ENCODE data around the gene ADAMTSL3. TPM values are rescaled to one million over a fixed set of nuclear protein-coding genes. Genes with fewer than 3 reads are reported as not detected.
"Not testable (repeated sequence)": the region's sequence is repeated elsewhere in the genome, so short reads cannot be mapped to it uniquely, and the experiment has no call there.

ADAMTSL3 gene
- total and polyA plus RNA-seq, 2 donors (not counting 1 experiment from before 2014, with no cell fraction given) = 0.14 to 0.17 TPM

DNA sequence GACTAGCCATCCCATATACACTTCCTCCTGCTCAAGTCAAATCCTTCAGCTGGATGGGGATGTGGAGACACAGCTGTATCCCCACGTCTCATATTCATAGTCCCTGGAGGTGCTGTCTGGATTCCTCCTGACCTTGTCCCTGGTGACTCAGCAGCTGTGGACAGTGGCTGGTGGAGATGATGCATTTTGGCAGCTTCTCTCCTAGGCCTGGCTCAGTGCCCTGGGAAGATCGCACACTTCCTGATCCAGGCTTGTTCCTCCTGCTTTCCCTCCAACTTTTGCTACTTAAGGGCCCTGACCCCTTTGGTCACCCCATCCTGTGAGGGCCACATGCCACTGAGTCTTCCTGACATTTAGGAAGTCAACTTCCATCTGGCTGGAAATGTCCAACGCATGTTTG, 44.4 kb downstream of the ADAMTSL3 start:
- Histone ChIP-seq H3K4me3 (replicated peaks in 1 of 4; ENCODE audit: control extremely low read depth in 1 of 4, insufficient read depth in 1 of 4, low read depth in 3 of 4, low read length in 4 of 4) (no peak overlapping the region), H3K36me3 (ENCODE audit: control insufficient read depth, insufficient read depth, low read length) (no peaks in the 10 kb centered on the region), H3K79me2 (ENCODE audit: control insufficient read depth, insufficient read depth, low read length) (no peaks in the 10 kb centered on the region), H3K27ac (ENCODE audit: insufficient read depth, low read length) (no peak overlapping the region), H3K4me1 (ENCODE audit: control insufficient read depth, extremely low read depth, insufficient read depth, low read length) (peaks cover 7% of the 10 kb centered on the region), H3K27me3 (ENCODE audit: control insufficient read depth, insufficient read depth, low read length) (no peaks in the 10 kb centered on the region), H3K9ac (ENCODE audit: insufficient read depth, low read length) (no peak overlapping the region), H3K9me3 (ENCODE audit: control insufficient read depth, insufficient read depth, low read depth, low read length) (no peaks in the 10 kb centered on the region), H4K20me1 (ENCODE audit: control insufficient read depth, extremely low read depth, insufficient read depth, low read length) (no peaks in the 10 kb centered on the region), H3K4me2 (ENCODE audit: extremely low read depth, insufficient read depth, low read length) (no peak overlapping the region), H2AFZ (ENCODE audit: low read length) (no peak overlapping the region)
- TF ChIP-seq EZH2 (IDR thresholded peaks at IDR 0.05; ENCODE audit: low read length, missing control alignments) = no peak
- TF ChIP-seq, protein P1, sequence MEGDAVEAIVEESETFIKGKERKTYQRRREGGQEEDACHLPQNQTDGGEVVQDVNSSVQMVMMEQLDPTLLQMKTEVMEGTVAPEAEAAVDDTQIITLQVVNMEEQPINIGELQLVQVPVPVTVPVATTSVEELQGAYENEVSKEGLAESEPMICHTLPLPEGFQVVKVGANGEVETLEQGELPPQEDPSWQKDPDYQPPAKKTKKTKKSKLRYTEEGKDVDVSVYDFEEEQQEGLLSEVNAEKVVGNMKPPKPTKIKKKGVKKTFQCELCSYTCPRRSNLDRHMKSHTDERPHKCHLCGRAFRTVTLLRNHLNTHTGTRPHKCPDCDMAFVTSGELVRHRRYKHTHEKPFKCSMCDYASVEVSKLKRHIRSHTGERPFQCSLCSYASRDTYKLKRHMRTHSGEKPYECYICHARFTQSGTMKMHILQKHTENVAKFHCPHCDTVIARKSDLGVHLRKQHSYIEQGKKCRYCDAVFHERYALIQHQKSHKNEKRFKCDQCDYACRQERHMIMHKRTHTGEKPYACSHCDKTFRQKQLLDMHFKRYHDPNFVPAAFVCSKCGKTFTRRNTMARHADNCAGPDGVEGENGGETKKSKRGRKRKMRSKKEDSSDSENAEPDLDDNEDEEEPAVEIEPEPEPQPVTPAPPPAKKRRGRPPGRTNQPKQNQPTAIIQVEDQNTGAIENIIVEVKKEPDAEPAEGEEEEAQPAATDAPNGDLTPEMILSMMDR (conservative IDR thresholded peaks at IDR 0.05 in 1 of 2, IDR thresholded peaks at IDR 0.05 in 1 of 2; ENCODE audit: low read depth in 1 of 2, low read length in 2 of 2) = no peak
- peak in 1 of 2 donors; percentile 23 for DNase-seq (ENCODE audit: low read depth in 2 of 2)

DNA sequence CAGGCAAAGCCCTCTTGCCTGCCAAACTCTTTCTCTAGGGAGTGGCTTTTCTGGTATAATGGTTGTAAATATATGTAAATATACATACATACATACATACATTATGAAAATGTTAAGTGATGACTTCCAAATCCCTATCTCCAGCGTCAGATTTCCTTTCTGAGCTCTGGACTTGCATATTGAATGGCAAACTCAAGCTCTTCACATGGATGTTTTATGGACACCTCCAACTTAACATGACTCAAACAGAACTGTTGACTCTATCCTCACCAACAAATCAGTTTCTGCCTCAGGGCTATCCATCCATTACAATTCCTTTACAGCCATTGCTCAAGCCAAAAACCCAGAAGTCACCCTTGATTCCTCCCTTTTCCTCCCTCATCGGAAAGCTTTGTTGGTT, 45.1 kb downstream of the ADAMTSL3 start:
- Histone ChIP-seq H3K4me1 (ENCODE audit: control insufficient read depth, extremely low read depth, insufficient read depth, low read length) (peaks cover 5% of the 10 kb centered on the region), H3K9me3 (ENCODE audit: control insufficient read depth, insufficient read depth, low read depth, low read length) (no peaks in the 10 kb centered on the region), H3K79me2 (ENCODE audit: control insufficient read depth, insufficient read depth, low read length) (no peaks in the 10 kb centered on the region), H3K27ac (ENCODE audit: insufficient read depth, low read length) (no peak overlapping the region), H3K4me2 (ENCODE audit: extremely low read depth, insufficient read depth, low read length) (no peak overlapping the region), H2AFZ (ENCODE audit: low read length) (no peak overlapping the region), H3K9ac (ENCODE audit: insufficient read depth, low read length) (no peak overlapping the region), H3K4me3 (replicated peaks in 1 of 4; ENCODE audit: control extremely low read depth in 1 of 4, insufficient read depth in 1 of 4, low read depth in 3 of 4, low read length in 4 of 4) (no peak overlapping the region), H4K20me1 (ENCODE audit: control insufficient read depth, extremely low read depth, insufficient read depth, low read length) (no peaks in the 10 kb centered on the region), H3K36me3 (ENCODE audit: control insufficient read depth, insufficient read depth, low read length) (no peaks in the 10 kb centered on the region), H3K27me3 (ENCODE audit: control insufficient read depth, insufficient read depth, low read length) (no peaks in the 10 kb centered on the region)
- TF ChIP-seq, protein P1 (conservative IDR thresholded peaks at IDR 0.05 in 1 of 2, IDR thresholded peaks at IDR 0.05 in 1 of 2; ENCODE audit: low read depth in 1 of 2, low read length in 2 of 2) = no peak
- no peak for TF ChIP-seq EZH2 (IDR thresholded peaks at IDR 0.05; ENCODE audit: low read length, missing control alignments)
- no peak for DNase-seq (ENCODE audit: low read depth in 2 of 2)

DNA sequence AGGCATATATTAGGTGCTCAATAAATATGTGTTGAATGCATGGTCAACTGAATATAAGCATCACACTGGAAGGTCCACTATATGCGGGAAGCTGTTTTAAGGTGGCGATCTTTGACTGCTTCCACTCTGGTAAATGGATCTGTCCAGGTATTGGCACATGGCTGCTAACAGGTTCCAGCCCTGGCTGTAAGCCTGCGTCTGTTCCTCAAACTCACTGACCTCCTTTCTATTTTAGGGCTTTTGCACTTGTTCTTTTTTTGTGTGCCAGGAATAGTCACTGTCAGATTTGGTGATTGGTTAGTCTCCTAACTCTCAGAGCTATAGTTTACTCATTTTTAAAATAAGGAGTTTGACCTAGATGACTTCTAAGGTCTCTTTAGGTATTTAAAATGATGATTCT, 46.2 kb downstream of the ADAMTSL3 start:
- H3K79me2 ChIP-seq (ENCODE audit: control insufficient read depth, insufficient read depth, low read length) = no peaks in the 10 kb centered on the region
- no peak overlapping the region for H3K27ac ChIP-seq (ENCODE audit: insufficient read depth, low read length)
- no peak overlapping the region for H3K4me3 ChIP-seq (replicated peaks in 1 of 4; ENCODE audit: control extremely low read depth in 1 of 4, insufficient read depth in 1 of 4, low read depth in 3 of 4, low read length in 4 of 4)
- no peaks in the 10 kb centered on the region for H3K36me3 ChIP-seq (ENCODE audit: control insufficient read depth, insufficient read depth, low read length)
- no peak overlapping the region for H3K9ac ChIP-seq (ENCODE audit: insufficient read depth, low read length)
- no peaks in the 10 kb centered on the region for H3K9me3 ChIP-seq (ENCODE audit: control insufficient read depth, insufficient read depth, low read depth, low read length)
- TF ChIP-seq EZH2 (IDR thresholded peaks at IDR 0.05; ENCODE audit: low read length, missing control alignments) = no peak
- TF ChIP-seq, protein P1 (conservative IDR thresholded peaks at IDR 0.05 in 1 of 2, IDR thresholded peaks at IDR 0.05 in 1 of 2; ENCODE audit: low read depth in 1 of 2, low read length in 2 of 2) = no peak
- no peak for DNase-seq (ENCODE audit: low read depth in 2 of 2)
- H2AFZ ChIP-seq (ENCODE audit: low read length) = no peak overlapping the region
- no peak overlapping the region for H3K4me2 ChIP-seq (ENCODE audit: extremely low read depth, insufficient read depth, low read length)
- H3K4me1 ChIP-seq (ENCODE audit: control insufficient read depth, extremely low read depth, insufficient read depth, low read length) = no peaks in the 10 kb centered on the region
- no peaks in the 10 kb centered on the region for H3K27me3 ChIP-seq (ENCODE audit: control insufficient read depth, insufficient read depth, low read length)
- no peaks in the 10 kb centered on the region for H4K20me1 ChIP-seq (ENCODE audit: control insufficient read depth, extremely low read depth, insufficient read depth, low read length)

DNA sequence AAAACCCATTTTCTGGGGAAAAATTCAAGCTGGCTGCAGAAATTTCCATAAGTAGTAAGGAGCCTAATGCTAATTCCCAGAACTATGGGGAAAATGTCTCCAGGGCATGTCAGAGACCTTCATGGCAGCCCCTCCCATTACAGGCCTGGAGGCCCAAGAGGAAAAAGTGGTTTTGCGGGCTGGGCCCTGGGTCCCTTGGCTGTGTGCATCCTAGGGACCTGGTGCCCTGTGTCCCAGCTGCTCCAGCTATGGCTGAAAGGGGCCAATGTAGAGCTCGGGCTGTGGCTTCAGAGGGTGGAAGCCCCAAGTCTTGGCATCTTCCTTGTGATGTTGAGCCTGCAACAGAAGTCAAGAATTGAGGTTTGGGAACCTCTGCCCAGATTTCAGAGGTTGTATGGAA, 48.4 kb downstream of the ADAMTSL3 start:
- H3K4me3 ChIP-seq (replicated peaks in 1 of 4; ENCODE audit: control extremely low read depth in 1 of 4, insufficient read depth in 1 of 4, low read depth in 3 of 4, low read length in 4 of 4); H3K79me2 ChIP-seq (ENCODE audit: control insufficient read depth, insufficient read depth, low read length); H3K27ac ChIP-seq (ENCODE audit: insufficient read depth, low read length); H3K4me1 ChIP-seq (ENCODE audit: control insufficient read depth, extremely low read depth, insufficient read depth, low read length); H3K27me3 ChIP-seq (ENCODE audit: control insufficient read depth, insufficient read depth, low read length); H2AFZ ChIP-seq (ENCODE audit: low read length); H3K4me2 ChIP-seq (ENCODE audit: extremely low read depth, insufficient read depth, low read length); DNase-seq (ENCODE audit: low read depth in 2 of 2); H3K9ac ChIP-seq (ENCODE audit: insufficient read depth, low read length); H3K9me3 ChIP-seq (ENCODE audit: control insufficient read depth, insufficient read depth, low read depth, low read length); H4K20me1 ChIP-seq (ENCODE audit: control insufficient read depth, extremely low read depth, insufficient read depth, low read length); H3K36me3 ChIP-seq (ENCODE audit: control insufficient read depth, insufficient read depth, low read length): not testable (repeated sequence)
